ENCODE results near the gene OR2W3.

The OR2W3 gene

GRCh38 chr1:247923941-247924340, 28.6 kb downstream of the OR2W3 start:
- DNase-seq: no peak

DNA sequence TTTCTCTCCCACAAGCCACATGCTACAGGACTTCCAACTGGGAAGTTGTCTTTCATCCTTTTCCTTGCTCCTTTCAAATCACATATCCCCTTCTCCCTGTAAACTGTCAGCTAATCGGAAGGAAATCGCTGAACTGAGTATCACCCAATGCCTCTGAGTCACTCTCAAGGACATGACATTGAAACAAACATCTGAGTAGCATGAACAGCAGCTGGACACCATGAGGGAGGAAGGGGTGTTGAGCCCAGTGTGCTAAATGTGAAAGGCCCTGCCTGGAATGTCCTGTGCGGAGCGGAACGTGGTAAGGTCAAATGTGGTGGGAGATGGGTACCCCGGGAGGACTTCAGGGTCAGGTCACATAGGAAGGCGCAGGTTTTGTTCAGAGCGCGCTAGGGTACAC, 29.5 kb downstream of the OR2W3 start, which contains the start of gene OR2AJ1:
Gene OR2AJ1, plus strand, starts transcription at position 22 of the 400 bp plus-strand sequence. CDS start 8,880 bp downstream, outside the sequence.
- DNase-seq: no peak

GRCh38 chr1:247933989-247934388, 38.6 kb downstream of the OR2W3 start:
- DNase-seq: no peak

GRCh38 chr1:247935781-247936180, 40.4 kb downstream of the OR2W3 start:
- no peak for DNase-seq

- DNase-seq: no peak
Measured at GRCh38 chr1:247936415-247936814, 41.0 kb downstream of the OR2W3 start.

DNA sequence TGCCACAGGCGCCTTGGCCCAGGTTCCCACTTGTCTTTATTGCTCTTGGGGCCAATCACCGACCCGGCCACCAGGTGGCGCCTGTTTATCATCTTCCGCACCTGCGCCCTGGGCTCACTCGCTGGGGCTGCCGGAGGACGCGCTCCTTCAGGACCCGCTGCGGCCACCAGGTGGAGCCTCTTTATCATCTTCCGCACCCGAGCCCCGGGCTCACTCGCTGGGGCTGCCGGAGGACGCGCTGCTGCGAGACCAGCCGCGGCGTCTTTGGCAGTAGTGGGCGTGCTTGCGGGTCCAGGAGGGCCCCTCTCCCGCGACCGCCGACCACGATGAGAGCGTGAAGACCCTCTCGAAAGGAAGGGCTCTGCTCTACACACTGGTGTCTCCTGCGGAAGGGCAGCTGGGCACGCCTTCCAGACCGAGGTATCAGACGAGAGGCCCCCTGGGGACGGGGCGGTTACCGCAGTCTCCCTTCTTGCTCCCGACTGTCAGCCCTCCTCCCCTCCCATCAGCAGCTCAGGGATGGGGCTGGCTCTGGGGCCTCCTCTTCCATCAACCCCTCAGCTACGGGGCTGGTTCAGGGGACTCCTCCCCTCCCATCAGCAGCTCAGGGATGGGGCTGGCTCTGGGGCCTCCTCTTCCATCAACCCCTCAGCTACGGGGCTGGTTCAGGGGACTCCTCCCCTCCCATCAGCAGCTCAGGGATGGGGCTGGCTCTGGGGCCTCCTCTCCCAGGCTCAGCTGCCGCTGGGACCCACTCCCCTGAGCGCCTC, 41.8 kb downstream of the OR2W3 start:
- peak; percentile 86 for DNase-seq

DNA sequence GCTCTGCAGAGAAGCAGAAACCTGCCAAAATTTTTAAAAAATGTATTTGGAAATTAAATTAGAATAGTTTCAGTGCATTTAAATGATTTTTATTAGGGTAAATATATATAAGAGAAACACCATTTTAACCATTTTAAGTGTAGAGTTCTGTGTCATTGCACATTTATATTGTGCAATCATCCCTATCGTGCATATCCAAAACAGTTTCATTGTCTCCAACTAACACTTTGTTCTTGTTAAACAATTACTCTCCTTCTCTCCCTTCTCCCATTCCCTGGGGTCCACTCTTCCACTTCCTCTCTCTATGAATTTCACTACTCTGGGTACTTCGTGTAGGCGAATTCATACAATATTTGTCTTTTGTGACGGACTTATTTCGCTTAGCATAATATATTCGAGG, 47.2 kb downstream of the OR2W3 start:
- no peak for DNase-seq
